Hepatocyte (in vitro differentiated cells): ENCODE measurements around the gene SHKBP1.

Source experiments
- EZH2 ChIP-seq: fragments of 200-600 bp; sonication (generic); IDR thresholded peaks from 2 replicates; pipeline ENCODE4 v1.6.1; 2016; ENCODE audit warnings: antibody characterized with exemption, mild to moderate bottlenecking, borderline replicate concordance
- EZH2phosphoT487 ChIP-seq: fragments of 200-600 bp; sonication (generic); IDR thresholded peaks from one replicate; pipeline ENCODE4 v1.6.1; 2018; ENCODE audit warnings: antibody characterized with exemption, mild to moderate bottlenecking, low read depth, moderate library complexity; ENCODE audit not compliant: unreplicated experiment, severe bottlenecking
- TF ChIP-seq, protein P1 (sequence below): fragments of 200-600 bp; sonication (generic); IDR thresholded peaks from 2 replicates; pipeline ENCODE4 v1.5.1; 2016; ENCODE audit warnings: antibody characterized with exemption, mild to moderate bottlenecking; ENCODE audit not compliant: poor library complexity

- TF ChIP-seq, protein P1, sequence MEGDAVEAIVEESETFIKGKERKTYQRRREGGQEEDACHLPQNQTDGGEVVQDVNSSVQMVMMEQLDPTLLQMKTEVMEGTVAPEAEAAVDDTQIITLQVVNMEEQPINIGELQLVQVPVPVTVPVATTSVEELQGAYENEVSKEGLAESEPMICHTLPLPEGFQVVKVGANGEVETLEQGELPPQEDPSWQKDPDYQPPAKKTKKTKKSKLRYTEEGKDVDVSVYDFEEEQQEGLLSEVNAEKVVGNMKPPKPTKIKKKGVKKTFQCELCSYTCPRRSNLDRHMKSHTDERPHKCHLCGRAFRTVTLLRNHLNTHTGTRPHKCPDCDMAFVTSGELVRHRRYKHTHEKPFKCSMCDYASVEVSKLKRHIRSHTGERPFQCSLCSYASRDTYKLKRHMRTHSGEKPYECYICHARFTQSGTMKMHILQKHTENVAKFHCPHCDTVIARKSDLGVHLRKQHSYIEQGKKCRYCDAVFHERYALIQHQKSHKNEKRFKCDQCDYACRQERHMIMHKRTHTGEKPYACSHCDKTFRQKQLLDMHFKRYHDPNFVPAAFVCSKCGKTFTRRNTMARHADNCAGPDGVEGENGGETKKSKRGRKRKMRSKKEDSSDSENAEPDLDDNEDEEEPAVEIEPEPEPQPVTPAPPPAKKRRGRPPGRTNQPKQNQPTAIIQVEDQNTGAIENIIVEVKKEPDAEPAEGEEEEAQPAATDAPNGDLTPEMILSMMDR, result peak; percentile 97
- TF ChIP-seq EZH2phosphoT487 (no peak), EZH2 (no peak)
Measured at GRCh38 chr19:40529093-40529954, 47.3 kb upstream of the SHKBP1 start.
